Adrenal gland (tissue), 12 donors: ENCODE results near the gene PRPH. TPM values are rescaled to one million over a fixed set of nuclear protein-coding genes. Genes with fewer than 3 reads are reported as not detected.

Experiments
- DNase-seq, 7 donors: peaks; one replicate each; pipeline ENCODE4 v3.0.0-alpha.2; 2019 to 2020
- H3K27ac ChIP-seq, 5 donors: fragments of 200-600 bp; sonication (generic) in 4 of 5; 1 replicate in 3 of 5; 2 replicates in 2 of 5; pipeline versions ENCODE4 v1.5.1 to v1.8.0; 2016 to 2020; ENCODE audit warnings: mild to moderate bottlenecking in 1 of 5
- H3K27me3 ChIP-seq: fragments of 200-600 bp; 2 replicates; pipeline ENCODE4 v1.8.0; 2021
- H3K36me3 ChIP-seq, 2 donors: fragments of 200-600 bp; replicated peaks in 1 of 2; 1 replicate in 1 of 2; 2 replicates in 1 of 2; pipeline versions ENCODE4 v1.5.1 to v1.8.0; 2018 to 2022
- H3K4me1 ChIP-seq, 2 donors: fragments of 200-600 bp; replicated peaks in 1 of 2; 1 replicate in 1 of 2; 2 replicates in 1 of 2; pipeline versions ENCODE4 v1.5.1 to v1.8.0; 2018 to 2021
- H3K4me3 ChIP-seq, 4 donors: fragments of 200-600 bp; sonication (generic) in 3 of 4; one replicate each; pipeline ENCODE4 v1.5.1; 2016 to 2018
- H3K9me3 ChIP-seq, 3 donors: fragments of 200-600 bp; sonication (generic) in 1 of 3; replicated peaks in 1 of 3; 1 replicate in 2 of 3; 2 replicates in 1 of 3; pipeline versions ENCODE4 v1.5.1 to v1.8.0; 2016 to 2021
- CTCF ChIP-seq, 6 experiments: fragments of 450-650 bp in 4 of 6; fragments of 200-600 bp in 2 of 6; sonication (generic) in 1 of 6; IDR thresholded peaks; 1 replicate in 5 of 6; 2 replicates in 1 of 6; pipeline versions ENCODE4 v1.5.1 to v1.8.0; 2016 to 2021; ENCODE audit warnings: antibody characterized with exemption in 6 of 6, mild to moderate bottlenecking in 2 of 6, moderate library complexity in 1 of 6
- POLR2A ChIP-seq, 2 donors: fragments of 450-650 bp; IDR thresholded peaks; one replicate each; pipeline ENCODE4 v1.6.1; 2017; ENCODE audit warnings: antibody characterized with exemption in 2 of 2, mild to moderate bottlenecking in 2 of 2, moderate library complexity in 1 of 2
- WGBS, 4 donors: extraction: QIAGEN DNeasy Blood & Tissue Kit in 2 of 4; methylation state at CpG; one replicate each; pipeline versions ENCODE4 v1.1.5 to v1.1.7; 2013 to 2017; 5-methylcytosine and 5-hydroxymethylcytosine counted together
- intact Hi-C, 2 donors: fragments of 100-400 bp; cut with DNase I; formaldehyde crosslinking; loops; one replicate each; pipeline versions ENCODE4 v1.14.1 to v1.15.0; 2022 to 2023
- polyA plus RNA-seq, 3 donors: library from polyadenylated mRNA; stranded (reverse); fragments of 200-250 nt in 2 of 3; fragments of 350-450 nt in 1 of 3; fragmentation: Illumina TruSeq in 1 of 3; extraction: RNeasy Lipid Tissue Mini Kit (QIAGEN cat#74804) in 1 of 3; gene quantifications; one replicate each; pipeline ENCODE4 v1.2.3, GENCODE V29; 2013 to 2014
- total RNA-seq, 9 donors: library from RNA; depleted of rRNA in 4 of 9; stranded (reverse); fragments of >200 nt in 4 of 9; fragments of 120-200 nt in 1 of 9; fragmentation: NEBNext Ultra II Directional in 1 of 9; extraction: Animal tissue kit (Norgen Biotek cat#: 25700) in 1 of 9; gene quantifications; one replicate each; pipeline versions ENCODE4 v1.1.0 to v1.2.4, GENCODE V29; 2013 to 2023
- donor health status: healthy with polysubstance abuse.
- donor health status: Bipolar disorder and iron deficiency.
- donor health status: DM: yes; HTN: yes; CAD: no.
- donor health status: DM: no; HTN: no; CAD: no.
- donor health status: DM: no; HTN: no; CAD: no.
- donor health status: DM: yes; HTN: yes; CAD: no.

PRPH gene
- total and polyA plus RNA-seq, 12 donors, result 0.16 to 27.8 (median 5.9) TPM; not detected in 3

GRCh38 chr12:49330631-49331379, 35.9 kb downstream of the PRPH start:
- peaks cover 23% of the 10 kb centered on the region for H3K27me3 ChIP-seq
- intact Hi-C loops, result no loop called here
- H3K27ac ChIP-seq, result no peak overlapping the region
- peak in 2 of 7 donors; percentile 10 to 29 for DNase-seq
- H3K36me3 ChIP-seq, result no peaks in the 10 kb centered on the region
- no peaks in the 10 kb centered on the region for H3K9me3 ChIP-seq
- TF ChIP-seq CTCF (IDR thresholded peaks at IDR 0.05) (no peak), POLR2A (IDR thresholded peaks at IDR 0.05) (no peak)
- no peaks in the 10 kb centered on the region for H3K4me1 ChIP-seq
- no peak overlapping the region for H3K4me3 ChIP-seq
- WGBS, 4 donors, result 73 to 90% (median 77%) methylated on average over 1 to 14 of the region's 14 CpGs

GRCh38 chr12:49331380-49332222, 36.7 kb downstream of the PRPH start:
- H3K4me3 ChIP-seq, result no peak overlapping the region
- intact Hi-C loops, result no loop called here
- H3K27me3 ChIP-seq, result peaks cover 31% of the 10 kb centered on the region
- no peaks in the 10 kb centered on the region for H3K9me3 ChIP-seq
- H3K27ac ChIP-seq, result no peak overlapping the region
- H3K36me3 ChIP-seq, result no peaks in the 10 kb centered on the region
- TF ChIP-seq POLR2A (IDR thresholded peaks at IDR 0.05) (no peak), CTCF (IDR thresholded peaks at IDR 0.05) (peak; percentile 71 to 89 (median 84))
- whole genome bisulfite sequencing, 4 donors, result 44 to 48% (median 45%) methylated on average over 9 to 11 of the region's 11 CpGs
- DNase-seq, result peak; percentile 65 to 87 (median 79)
- H3K4me1 ChIP-seq, result peaks cover under 1 to 2% of the 10 kb centered on the region in 2 donors

- no peak overlapping the region for H3K27ac ChIP-seq
Observed at GRCh38 chr12:49332441-49332861, 37.5 kb downstream of the PRPH start.

More at GRCh38 chr12:49332441-49332861, 37.5 kb downstream of the PRPH start:
- WGBS, 4 donors, result 78 to 84% (median 83%) methylated on average over 16 to 17 of the region's 17 CpGs
- intact Hi-C loops, result no loop called here
- Histone ChIP-seq H3K4me1 (peaks cover 5% of the 10 kb centered on the region in 2 donors), H3K27me3 (peaks cover 34% of the 10 kb centered on the region), H3K9me3 (no peaks in the 10 kb centered on the region), H3K4me3 (no peak overlapping the region), H3K36me3 (no peaks in the 10 kb centered on the region)
- no peak for TF ChIP-seq POLR2A (IDR thresholded peaks at IDR 0.05)
- no peak for TF ChIP-seq CTCF (IDR thresholded peaks at IDR 0.05)
- DNase-seq, result peak in 2 of 7 donors; percentile 10 to 25
